ENCODE measurements around the gene DAPK3. TPM values are rescaled to one million over a fixed set of nuclear protein-coding genes. Genes with fewer than 3 reads are reported as not detected.

Gene DAPK3
- total RNA-seq, 4 donors from 2014 or later: 75.6 to 90.9 (median 82.2) TPM

- no peak for DNase-seq (ENCODE audit: low spot score in 2 of 2)
- no peak for TF ChIP-seq CTCF (IDR thresholded peaks at IDR 0.05)
- TF ChIP-seq POLR2A (IDR thresholded peaks at IDR 0.05): no peak
- H3K4me3 ChIP-seq (ENCODE audit: low read depth, poor library complexity, severe bottlenecking): no peak overlapping the region
- intact Hi-C loops (cut with DNase I; ENCODE audit: low total_unique reads): no loop called here
- WGBS, 2 donors: 81 to 92% methylated on average over 25 to 30 of the region's 30 CpGs
These were observed 4.6 kb downstream of the DAPK3 start for GRCh38 chr19:3966051-3967017.

- intact Hi-C loops (cut with DNase I; ENCODE audit: low total_unique reads): no loop called here
- WGBS, 2 donors: 91 to 93% methylated on average over 56 to 57 of the region's 60 CpGs
- no peak for DNase-seq (ENCODE audit: low spot score in 2 of 2)
- TF ChIP-seq POLR2A (IDR thresholded peaks at IDR 0.05) (no peak), CTCF (IDR thresholded peaks at IDR 0.05) (no peak)
- no peak overlapping the region for H3K4me3 ChIP-seq (ENCODE audit: low read depth, poor library complexity, severe bottlenecking)
These were observed 6.4 kb downstream of the DAPK3 start for GRCh38 chr19:3964256-3965194.

GRCh38 chr19:3963458-3964255, 7.2 kb downstream of the DAPK3 start:
- intact Hi-C loops (cut with DNase I; ENCODE audit: low total_unique reads): no loop called here
- no peak overlapping the region for H3K4me3 ChIP-seq (ENCODE audit: low read depth, poor library complexity, severe bottlenecking)
- 90 to 96% methylated on average over 23 to 28 of the region's 35 CpGs for WGBS, 2 donors
- no peak for TF ChIP-seq POLR2A (IDR thresholded peaks at IDR 0.05)
- TF ChIP-seq CTCF (IDR thresholded peaks at IDR 0.05): no peak
- no peak for DNase-seq (ENCODE audit: low spot score in 2 of 2)

- 92 to 94% methylated on average over 24 of the region's 24 CpGs for WGBS, 2 donors
- intact Hi-C loops (cut with DNase I; ENCODE audit: low total_unique reads): no loop called here
- TF ChIP-seq POLR2A (IDR thresholded peaks at IDR 0.05): no peak
- no peak for TF ChIP-seq CTCF (IDR thresholded peaks at IDR 0.05)
These were observed 9.9 kb downstream of the DAPK3 start for GRCh38 chr19:3961007-3961406.

GRCh38 chr19:3959766-3960131, 11.2 kb downstream of the DAPK3 start:
- no peak overlapping the region for H3K4me3 ChIP-seq (ENCODE audit: low read depth, poor library complexity, severe bottlenecking)
- DNase-seq (ENCODE audit: low spot score in 2 of 2): no peak
- intact Hi-C loops (cut with DNase I; ENCODE audit: low total_unique reads): no loop called here
- 93 to 94% methylated on average over 12 to 15 of the region's 15 CpGs for WGBS, 2 donors
- TF ChIP-seq CTCF (IDR thresholded peaks at IDR 0.05) (no peak), POLR2A (IDR thresholded peaks at IDR 0.05) (no peak)

More at GRCh38 chr19:3961007-3961406, 9.9 kb downstream of the DAPK3 start:
- H3K4me3 ChIP-seq (ENCODE audit: low read depth, poor library complexity, severe bottlenecking): no peak overlapping the region
- DNase-seq (ENCODE audit: low spot score in 2 of 2): no peak
